Cardiac fibroblast (primary cell): ENCODE measurements around the gene ADAMTS12.

Experiments
- DNase-seq, 2 donors: peaks; one replicate each; pipeline versions ENCODE4 v3.0.0 to v3.0.0-alpha.2; 2010; ENCODE audit warnings: low read depth in 2 of 2
- H3K4me3 ChIP-seq, 2 donors: replicated peaks in 1 of 2; 1 replicate in 1 of 2; 2 replicates in 1 of 2; pipeline ENCODE4 v1.5.1; 2011; ENCODE audit warnings: low read depth in 2 of 2, low read length in 2 of 2, mild to moderate bottlenecking in 2 of 2, moderate library complexity in 1 of 2
- CTCF ChIP-seq: IDR thresholded peaks from one replicate; pipeline ENCODE4 v1.5.1; 2011; ENCODE audit warnings: low read depth, mild to moderate bottlenecking, low read length, inconsistent platforms

ADAMTS12 gene

GRCh38 chr5:33753704-33754103 is 138.1 kb downstream of the ADAMTS12 start:
- no peak overlapping the region for H3K4me3 ChIP-seq
- no peak for DNase-seq
- TF ChIP-seq CTCF = no peak

GRCh38 chr5:33748754-33749153 is 143.0 kb downstream of the ADAMTS12 start:
- H3K4me3 ChIP-seq = no peak overlapping the region
- TF ChIP-seq CTCF = no peak
- no peak for DNase-seq

- H3K4me3 ChIP-seq = no peak overlapping the region
These were observed 146.6 kb downstream of the ADAMTS12 start for GRCh38 chr5:33745101-33745770.

GRCh38 chr5:33743099-33743498 is 148.7 kb downstream of the ADAMTS12 start:
- no peak for DNase-seq
- no peak overlapping the region for H3K4me3 ChIP-seq
- TF ChIP-seq CTCF = no peak

More at GRCh38 chr5:33745101-33745770, 146.6 kb downstream of the ADAMTS12 start:
- no peak for TF ChIP-seq CTCF
- DNase-seq = peak in 1 of 2 donors; percentile 14

- no peak overlapping the region for H3K4me3 ChIP-seq
- DNase-seq = no peak
- no peak for TF ChIP-seq CTCF
These were observed 149.6 kb downstream of the ADAMTS12 start for GRCh38 chr5:33742181-33742580.

GRCh38 chr5:33738967-33739366 is 152.8 kb downstream of the ADAMTS12 start:
- DNase-seq = no peak

More at GRCh38 chr5:33738967-33739366, 152.8 kb downstream of the ADAMTS12 start:
- no peak for TF ChIP-seq CTCF
- H3K4me3 ChIP-seq = no peak overlapping the region
